ENCODE results near the gene MPPE1.
A peak's percentile ranks its signal among the peaks of the same experiment; 100 is the strongest.

Gene MPPE1, protein sequence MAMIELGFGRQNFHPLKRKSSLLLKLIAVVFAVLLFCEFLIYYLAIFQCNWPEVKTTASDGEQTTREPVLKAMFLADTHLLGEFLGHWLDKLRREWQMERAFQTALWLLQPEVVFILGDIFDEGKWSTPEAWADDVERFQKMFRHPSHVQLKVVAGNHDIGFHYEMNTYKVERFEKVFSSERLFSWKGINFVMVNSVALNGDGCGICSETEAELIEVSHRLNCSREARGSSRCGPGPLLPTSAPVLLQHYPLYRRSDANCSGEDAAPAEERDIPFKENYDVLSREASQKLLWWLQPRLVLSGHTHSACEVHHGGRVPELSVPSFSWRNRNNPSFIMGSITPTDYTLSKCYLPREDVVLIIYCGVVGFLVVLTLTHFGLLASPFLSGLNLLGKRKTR

DNA sequence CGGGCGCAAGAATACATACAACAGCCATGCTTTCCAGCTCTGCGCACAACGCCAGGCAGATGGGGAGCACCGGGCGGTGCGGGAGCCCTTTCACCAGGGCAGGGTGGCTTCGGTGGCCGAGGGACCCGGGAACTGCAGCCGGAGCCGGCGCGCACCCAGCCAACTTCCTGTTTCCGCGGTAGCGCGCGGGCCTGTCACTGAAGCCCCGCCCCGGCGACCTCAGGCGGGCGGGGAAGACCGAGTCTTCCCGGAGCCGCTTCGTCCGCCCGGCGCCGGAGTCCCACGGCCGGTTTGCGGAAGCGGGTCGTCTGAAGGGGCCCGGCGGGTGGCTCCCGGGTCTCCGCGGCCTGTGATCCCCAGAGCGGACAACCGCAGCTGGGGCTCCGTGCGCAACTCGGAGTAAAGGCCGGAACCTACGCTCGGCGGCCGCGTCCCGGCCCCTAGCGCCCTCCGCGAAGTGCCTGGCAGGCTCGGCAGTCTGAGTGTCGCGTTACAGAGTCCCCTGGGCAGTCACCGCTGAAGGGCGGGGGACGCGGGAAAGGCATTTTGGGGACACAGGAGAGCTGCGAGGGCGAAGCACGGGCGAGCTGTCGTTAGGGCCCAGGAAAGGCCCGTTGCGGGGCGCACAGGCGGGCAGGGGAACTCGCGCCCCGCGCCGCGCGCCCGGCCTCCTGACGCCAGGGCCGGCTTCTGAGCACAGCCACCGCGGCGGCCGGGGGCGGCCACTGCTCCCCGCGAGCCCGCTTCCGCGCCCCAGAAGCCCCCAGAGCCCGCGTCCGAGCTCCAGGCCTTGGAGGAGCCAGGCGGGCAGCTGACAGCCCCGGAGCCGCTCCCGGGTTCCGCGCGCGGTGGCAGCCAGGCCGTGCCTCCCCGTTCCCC lies at the start of gene MPPE1:
TSS of gene MPPE1 (minus strand) at position 136 of the 879 bp plus-strand sequence. CDS start 11,053 bp downstream, outside the sequence.
- peak; percentile 56 for DNase-seq (ENCODE audit: low read depth)
- peak within 1 kb of the TSS; percentile 69 for H3K4me3 ChIP-seq (ENCODE audit: low read length)
- TF ChIP-seq, protein P1, sequence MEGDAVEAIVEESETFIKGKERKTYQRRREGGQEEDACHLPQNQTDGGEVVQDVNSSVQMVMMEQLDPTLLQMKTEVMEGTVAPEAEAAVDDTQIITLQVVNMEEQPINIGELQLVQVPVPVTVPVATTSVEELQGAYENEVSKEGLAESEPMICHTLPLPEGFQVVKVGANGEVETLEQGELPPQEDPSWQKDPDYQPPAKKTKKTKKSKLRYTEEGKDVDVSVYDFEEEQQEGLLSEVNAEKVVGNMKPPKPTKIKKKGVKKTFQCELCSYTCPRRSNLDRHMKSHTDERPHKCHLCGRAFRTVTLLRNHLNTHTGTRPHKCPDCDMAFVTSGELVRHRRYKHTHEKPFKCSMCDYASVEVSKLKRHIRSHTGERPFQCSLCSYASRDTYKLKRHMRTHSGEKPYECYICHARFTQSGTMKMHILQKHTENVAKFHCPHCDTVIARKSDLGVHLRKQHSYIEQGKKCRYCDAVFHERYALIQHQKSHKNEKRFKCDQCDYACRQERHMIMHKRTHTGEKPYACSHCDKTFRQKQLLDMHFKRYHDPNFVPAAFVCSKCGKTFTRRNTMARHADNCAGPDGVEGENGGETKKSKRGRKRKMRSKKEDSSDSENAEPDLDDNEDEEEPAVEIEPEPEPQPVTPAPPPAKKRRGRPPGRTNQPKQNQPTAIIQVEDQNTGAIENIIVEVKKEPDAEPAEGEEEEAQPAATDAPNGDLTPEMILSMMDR (conservative IDR thresholded peaks at IDR 0.05; ENCODE audit: low read depth, low read length) = no peak

DNA sequence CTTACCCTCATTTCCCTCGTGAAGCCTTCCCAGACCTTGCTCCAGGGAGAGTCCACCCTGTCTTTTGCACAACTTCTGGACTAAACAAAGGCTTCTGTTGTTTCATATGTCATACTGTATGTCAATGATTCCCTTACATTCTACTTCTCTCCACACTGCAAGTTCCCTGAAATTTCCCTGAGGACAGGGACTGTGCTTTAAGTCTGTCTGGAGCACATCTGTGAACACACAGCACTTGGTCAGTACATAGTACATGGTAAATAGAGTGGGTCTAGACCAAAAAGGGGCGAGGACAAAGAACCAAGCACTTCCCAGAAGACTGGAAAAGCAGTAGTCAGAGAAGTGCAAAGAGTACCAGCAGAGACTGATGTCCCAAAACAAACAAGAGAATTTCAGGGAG lies 49.5 kb upstream of the MPPE1 start:
- TF ChIP-seq, protein P1 (conservative IDR thresholded peaks at IDR 0.05; ENCODE audit: low read depth, low read length) = no peak
- no peak overlapping the region for H3K4me3 ChIP-seq (ENCODE audit: low read length)
- DNase-seq (ENCODE audit: low read depth) = no peak

- TF ChIP-seq, protein P1 (conservative IDR thresholded peaks at IDR 0.05; ENCODE audit: low read depth, low read length) = no peak
- H3K4me3 ChIP-seq (ENCODE audit: low read length) = no peak overlapping the region
- DNase-seq (ENCODE audit: low read depth) = no peak
Observed at GRCh38 chr18:11956371-11957308, 48.5 kb upstream of the MPPE1 start.

GRCh38 chr18:11955239-11956029 lies 47.3 kb upstream of the MPPE1 start:
- TF ChIP-seq, protein P1 (conservative IDR thresholded peaks at IDR 0.05; ENCODE audit: low read depth, low read length) = no peak

DNA sequence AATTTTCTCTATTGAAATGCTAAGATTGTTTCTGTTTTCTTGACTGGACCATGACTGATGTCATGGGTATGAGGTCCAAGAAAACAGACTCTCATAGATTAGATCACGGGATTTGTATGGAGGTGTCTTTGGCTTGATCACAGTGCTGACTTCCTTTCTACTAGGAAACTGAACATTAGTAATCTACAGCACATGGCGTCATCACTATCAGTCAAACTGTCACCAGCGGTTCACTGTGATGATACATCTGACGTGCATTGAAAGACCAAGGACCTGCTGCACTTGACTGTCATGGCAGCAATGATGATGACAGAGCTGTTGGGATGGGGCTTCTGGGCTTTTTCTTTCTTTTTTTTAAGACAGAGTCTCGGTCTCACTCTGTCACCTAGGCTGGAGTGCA lies 45.0 kb upstream of the MPPE1 start:
- no peak overlapping the region for H3K4me3 ChIP-seq (ENCODE audit: low read length)
- DNase-seq (ENCODE audit: low read depth) = no peak
- TF ChIP-seq, protein P1 (conservative IDR thresholded peaks at IDR 0.05; ENCODE audit: low read depth, low read length) = no peak

More at GRCh38 chr18:11955239-11956029, 47.3 kb upstream of the MPPE1 start:
- DNase-seq (ENCODE audit: low read depth) = peak; percentile 58
- no peak overlapping the region for H3K4me3 ChIP-seq (ENCODE audit: low read length)

- no peak for DNase-seq (ENCODE audit: low read depth)
- H3K4me3 ChIP-seq (ENCODE audit: low read length) = no peak overlapping the region
- TF ChIP-seq, protein P1 (conservative IDR thresholded peaks at IDR 0.05; ENCODE audit: low read depth, low read length) = no peak
Observed at GRCh38 chr18:11951390-11951851, 43.3 kb upstream of the MPPE1 start.
